Measurements from ENCODE around the gene JDP2. TPM values are rescaled to one million over a fixed set of nuclear protein-coding genes. Genes with fewer than 3 reads are reported as not detected.

Gene JDP2
- total RNA-seq, 2 donors from 2014 or later, result 16.8 to 17.9 TPM

- DNase-seq (no peak), ATAC-seq (no peak)
- Histone ChIP-seq H3K27ac (no peak overlapping the region), H3K4me1 (peaks cover 19% of the 10 kb centered on the region), H3K9me3 (no peaks in the 10 kb centered on the region), H3K4me3 (no peak overlapping the region), H3K27me3 (no peaks in the 10 kb centered on the region), H3K36me3 (replicated peaks in 1 of 2; ENCODE audit: insufficient read depth in 1 of 2, low read depth in 2 of 2) (no peaks in the 10 kb centered on the region)
- WGBS, 2 donors, result 83 to 95% methylated on average over 1 of the region's 1 CpG
- intact Hi-C loops (cut with DNase I), result no loop called here
- TF ChIP-seq CTCF (IDR thresholded peaks at IDR 0.05), result no peak
- no peak for TF ChIP-seq POLR2A (IDR thresholded peaks at IDR 0.05)
Observed at GRCh38 chr14:75424496-75424895, 3.3 kb upstream of the JDP2 start.

- no peaks in the 10 kb centered on the region for H3K9me3 ChIP-seq
- WGBS, 2 donors, result 73 to 84% methylated on average over 4 of the region's 4 CpGs
- ATAC-seq, result no peak
- peaks cover 28% of the 10 kb centered on the region for H3K4me1 ChIP-seq
- H3K27ac ChIP-seq, result no peak overlapping the region
- intact Hi-C loops (cut with DNase I), result no loop called here
- H3K27me3 ChIP-seq, result no peaks in the 10 kb centered on the region
- DNase-seq, result no peak
- H3K36me3 ChIP-seq (replicated peaks in 1 of 2; ENCODE audit: insufficient read depth in 1 of 2, low read depth in 2 of 2), result no peaks in the 10 kb centered on the region
- no peak overlapping the region for H3K4me3 ChIP-seq
- TF ChIP-seq CTCF (IDR thresholded peaks at IDR 0.05) (no peak), POLR2A (IDR thresholded peaks at IDR 0.05) (no peak)
Observed at GRCh38 chr14:75425446-75425845, 2.4 kb upstream of the JDP2 start.

- peaks cover 39% of the 10 kb centered on the region for H3K4me1 ChIP-seq
- intact Hi-C loops (cut with DNase I), result no loop called here
- DNase-seq (no peak), ATAC-seq (no peak)
- H3K36me3 ChIP-seq (replicated peaks in 1 of 2; ENCODE audit: insufficient read depth in 1 of 2, low read depth in 2 of 2), result no peaks in the 10 kb centered on the region
- H3K27me3 ChIP-seq, result no peaks in the 10 kb centered on the region
- TF ChIP-seq POLR2A (IDR thresholded peaks at IDR 0.05) (peak in 1 of 3 donors; percentile 6), CTCF (IDR thresholded peaks at IDR 0.05) (no peak)
- peak overlapping the region in 3 of 4 donors; percentile 81 to 93 (median 90) for H3K27ac ChIP-seq
- H3K9me3 ChIP-seq, result no peaks in the 10 kb centered on the region
- whole genome bisulfite sequencing, 2 donors, result 90 to 95% methylated on average over 10 of the region's 10 CpGs
- no peak overlapping the region for H3K4me3 ChIP-seq
Observed at GRCh38 chr14:75426332-75427125, 1.3 kb upstream of the JDP2 start.

- TF ChIP-seq CTCF (IDR thresholded peaks at IDR 0.05) (no peak), POLR2A (IDR thresholded peaks at IDR 0.05) (no peak)
- peak overlapping the region in 1 of 2 donors; percentile 20 for H3K4me3 ChIP-seq
- H3K27me3 ChIP-seq, result no peaks in the 10 kb centered on the region
- intact Hi-C loops (cut with DNase I), result no loop called here
- peak; percentile 8 for ATAC-seq
- H3K27ac ChIP-seq, result peak overlapping the region; percentile 81 to 93 (median 88)
- peak in 1 of 4 donors; percentile 38 for DNase-seq
- WGBS, 2 donors, result 26 to 33% methylated on average over 1 to 12 of the region's 15 CpGs
- no peaks in the 10 kb centered on the region for H3K36me3 ChIP-seq (replicated peaks in 1 of 2; ENCODE audit: insufficient read depth in 1 of 2, low read depth in 2 of 2)
- H3K9me3 ChIP-seq, result no peaks in the 10 kb centered on the region
- peaks cover 45% of the 10 kb centered on the region for H3K4me1 ChIP-seq
Observed at GRCh38 chr14:75427126-75427481, 718 bp upstream of the JDP2 start.

All from body of pancreas (tissue), 4 donors.